HG03457 (cell line): ENCODE results near the gene CAMK2G.
"Not testable (repeated sequence)": the region's sequence is repeated elsewhere in the genome, so short reads cannot be mapped to it uniquely, and the experiment has no call there.

Experiments
- ATAC-seq: cut with Tn5 transposase; IDR thresholded peaks from one replicate; pipeline ENCODE4 v1.9.1; 2021; ENCODE audit warnings: moderate number of reproducible peaks; ENCODE audit not compliant: unreplicated experiment

The CAMK2G gene

DNA sequence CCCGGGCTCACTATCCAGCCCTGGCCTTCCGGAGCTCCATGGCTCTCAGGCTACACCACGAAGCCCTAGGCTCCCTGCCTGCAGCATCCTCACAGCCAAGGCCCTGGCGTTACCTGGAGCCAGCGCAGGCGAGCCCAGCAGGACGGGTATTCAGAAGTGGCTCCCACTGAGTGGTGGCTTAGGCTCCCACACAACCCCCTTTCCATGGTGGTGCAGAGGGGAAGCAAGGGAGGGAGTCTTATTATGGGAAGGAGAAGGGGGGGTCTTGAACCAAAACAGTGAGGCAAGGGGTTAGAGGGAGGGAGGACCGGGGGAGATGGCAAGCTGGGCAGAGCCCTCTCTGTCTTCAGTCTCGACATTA is 33.3 kb downstream of the CAMK2G start:
- no peak for ATAC-seq

GRCh38 chr10:73840403-73841060 is 33.8 kb downstream of the CAMK2G start:
- ATAC-seq = no peak

GRCh38 chr10:73840056-73840402 is 34.3 kb downstream of the CAMK2G start:
- no peak for ATAC-seq

GRCh38 chr10:73839276-73839966 is 34.9 kb downstream of the CAMK2G start:
- no peak for ATAC-seq

GRCh38 chr10:73838827-73839226 is 35.5 kb downstream of the CAMK2G start:
- ATAC-seq = no peak

GRCh38 chr10:73838008-73838567 is 36.3 kb downstream of the CAMK2G start:
- no peak for ATAC-seq

GRCh38 chr10:73837072-73837471 is 37.3 kb downstream of the CAMK2G start:
- ATAC-seq = no peak

GRCh38 chr10:73836427-73836980 is 37.9 kb downstream of the CAMK2G start:
- no peak for ATAC-seq

DNA sequence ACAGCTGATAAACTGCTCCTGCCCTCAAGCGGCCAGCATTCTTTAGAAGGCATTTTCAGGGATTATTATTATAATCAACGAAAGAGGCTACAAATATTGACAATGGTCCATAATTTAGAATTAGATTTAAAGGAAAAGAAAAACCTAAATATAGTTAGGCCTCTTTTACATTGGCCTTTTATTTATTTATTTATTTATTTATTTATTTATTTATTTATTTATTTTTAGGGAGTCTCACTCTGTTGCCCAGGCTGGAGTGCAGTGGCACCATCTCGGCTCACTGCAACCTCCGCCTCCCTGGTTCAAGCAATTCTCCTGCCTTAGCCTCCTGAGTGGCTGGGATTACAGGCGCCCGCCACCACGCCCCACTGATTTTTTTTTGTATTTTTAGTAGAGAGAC is 45.3 kb downstream of the CAMK2G start:
- ATAC-seq = not testable (repeated sequence)

DNA sequence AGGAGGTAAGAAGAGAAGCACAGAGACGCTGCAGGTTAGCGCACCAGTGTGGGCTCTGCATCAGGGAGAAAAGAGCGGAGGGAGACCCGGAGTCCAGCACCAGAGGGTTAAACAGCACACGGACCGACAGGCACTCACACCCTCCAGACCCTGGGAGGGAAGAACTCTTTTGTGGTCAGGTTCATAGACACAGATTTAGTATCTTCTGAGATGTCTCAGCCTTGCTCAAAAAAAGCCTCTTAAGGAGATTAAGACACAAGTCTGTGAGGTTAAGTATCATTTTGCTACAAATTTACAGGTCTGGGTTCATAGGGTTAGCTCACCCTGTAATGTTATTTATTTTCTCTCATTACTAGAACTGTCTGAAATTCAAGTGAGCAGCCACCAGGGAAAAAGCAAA is 46.2 kb downstream of the CAMK2G start:
- no peak for ATAC-seq

DNA sequence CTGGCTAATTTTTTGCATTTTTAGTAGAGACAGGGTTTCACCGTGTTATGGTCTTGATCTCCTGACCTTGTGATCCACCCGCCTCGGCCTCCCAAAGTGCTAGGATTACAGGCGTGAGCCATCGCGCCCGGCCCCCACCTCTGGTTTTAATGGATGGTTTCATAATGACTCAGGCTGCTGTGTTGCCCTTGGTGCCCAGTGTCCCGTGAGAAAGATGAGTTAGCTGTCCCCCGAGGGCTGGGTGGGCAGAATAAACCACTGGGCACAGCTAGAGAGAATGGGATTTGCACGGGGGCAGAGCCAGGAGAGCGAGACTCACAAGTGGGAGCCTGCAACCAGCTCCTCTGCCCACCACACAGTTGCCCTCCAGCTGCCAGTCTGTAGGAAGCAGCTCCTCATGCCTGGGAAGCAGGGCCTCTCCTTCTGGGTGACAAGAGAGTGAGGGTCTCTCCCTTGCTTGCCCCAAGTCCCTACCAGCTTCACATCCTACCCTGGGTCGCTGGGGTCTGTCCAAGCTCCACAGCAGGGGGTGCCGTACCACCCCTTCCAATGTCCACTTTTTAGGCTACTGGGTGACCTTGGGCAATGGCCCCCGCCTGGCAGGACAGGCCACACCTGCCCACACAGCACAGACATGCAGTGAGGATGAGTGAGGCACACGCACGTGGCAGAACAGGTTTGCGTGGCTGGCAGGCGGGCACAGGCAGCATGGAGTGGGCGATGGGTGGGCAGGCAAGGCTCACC is 46.8 kb downstream of the CAMK2G start:
- ATAC-seq = no peak

- ATAC-seq = no peak
Observed at GRCh38 chr10:73824146-73824725, 50.1 kb downstream of the CAMK2G start.

DNA sequence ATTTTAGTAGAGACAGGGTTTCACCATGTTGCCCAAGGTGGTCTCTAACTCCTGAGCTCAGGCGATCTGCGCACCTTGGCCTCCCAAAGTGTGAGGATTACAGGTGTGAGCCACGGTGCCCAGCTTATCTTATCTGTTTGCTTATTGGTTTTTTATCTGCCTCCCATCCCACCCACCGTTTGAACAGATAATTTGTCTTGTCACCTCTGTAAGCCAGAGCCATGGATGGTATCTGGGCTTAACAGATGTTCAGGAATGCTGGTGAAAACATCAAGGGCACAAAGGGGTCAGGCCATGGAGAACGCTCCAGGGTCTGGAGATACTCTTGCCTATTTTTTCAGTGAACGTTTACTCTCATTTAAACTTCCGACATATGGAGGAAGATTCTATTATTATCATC is 51.0 kb downstream of the CAMK2G start:
- ATAC-seq = no peak

DNA sequence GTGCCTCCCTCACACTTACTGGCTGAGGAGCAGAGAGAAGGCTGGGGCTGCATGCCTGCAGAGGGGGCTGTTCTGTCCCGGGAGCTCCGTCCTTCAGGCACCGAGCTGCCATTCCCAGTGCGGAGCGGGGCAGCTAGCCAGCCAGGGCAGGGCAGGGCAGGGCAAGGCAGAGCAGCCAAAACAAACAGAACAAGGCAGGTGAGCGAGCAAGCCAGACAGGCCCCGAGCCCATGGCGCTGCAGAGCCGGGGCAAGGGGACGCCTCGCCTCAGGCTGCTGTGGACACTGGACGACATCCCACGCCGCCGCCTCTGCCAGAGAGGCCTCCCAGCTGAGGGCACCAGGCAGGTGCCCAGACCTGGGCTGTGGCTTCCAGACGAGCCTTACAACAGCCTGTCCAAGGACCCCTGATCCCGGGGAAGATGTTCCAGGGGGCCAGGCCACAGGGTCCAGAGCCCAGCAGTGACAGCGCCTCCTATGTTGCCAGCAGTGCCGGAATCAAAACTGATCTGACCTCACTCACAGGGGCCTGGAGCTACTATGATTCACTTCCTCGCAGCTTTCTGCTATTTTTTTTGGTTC is 54.8 kb downstream of the CAMK2G start:
- no peak for ATAC-seq

- no peak for ATAC-seq
Observed at GRCh38 chr10:73819081-73819480, 55.3 kb downstream of the CAMK2G start.

DNA sequence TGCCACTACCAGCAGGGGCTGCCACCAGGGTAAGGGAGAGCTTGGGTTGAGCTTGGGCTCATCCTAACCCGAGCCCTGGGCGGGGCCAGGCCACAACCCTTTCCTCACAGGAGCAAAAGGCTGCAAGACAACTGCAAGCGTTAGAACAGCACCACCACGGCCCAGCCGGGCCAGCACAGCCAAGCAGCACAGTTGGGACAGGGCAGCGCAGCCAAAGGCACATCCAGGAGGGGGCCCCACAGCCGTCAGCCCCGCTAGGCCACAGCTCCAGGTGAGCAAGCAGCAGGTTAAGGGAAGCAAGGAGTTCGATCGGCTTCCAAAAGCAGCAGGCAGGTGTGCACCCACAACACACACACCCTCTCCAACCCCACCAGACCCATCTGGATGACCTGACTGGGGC is 56.0 kb downstream of the CAMK2G start:
- ATAC-seq = no peak

GRCh38 chr10:73817826-73818225 is 56.5 kb downstream of the CAMK2G start:
- no peak for ATAC-seq

DNA sequence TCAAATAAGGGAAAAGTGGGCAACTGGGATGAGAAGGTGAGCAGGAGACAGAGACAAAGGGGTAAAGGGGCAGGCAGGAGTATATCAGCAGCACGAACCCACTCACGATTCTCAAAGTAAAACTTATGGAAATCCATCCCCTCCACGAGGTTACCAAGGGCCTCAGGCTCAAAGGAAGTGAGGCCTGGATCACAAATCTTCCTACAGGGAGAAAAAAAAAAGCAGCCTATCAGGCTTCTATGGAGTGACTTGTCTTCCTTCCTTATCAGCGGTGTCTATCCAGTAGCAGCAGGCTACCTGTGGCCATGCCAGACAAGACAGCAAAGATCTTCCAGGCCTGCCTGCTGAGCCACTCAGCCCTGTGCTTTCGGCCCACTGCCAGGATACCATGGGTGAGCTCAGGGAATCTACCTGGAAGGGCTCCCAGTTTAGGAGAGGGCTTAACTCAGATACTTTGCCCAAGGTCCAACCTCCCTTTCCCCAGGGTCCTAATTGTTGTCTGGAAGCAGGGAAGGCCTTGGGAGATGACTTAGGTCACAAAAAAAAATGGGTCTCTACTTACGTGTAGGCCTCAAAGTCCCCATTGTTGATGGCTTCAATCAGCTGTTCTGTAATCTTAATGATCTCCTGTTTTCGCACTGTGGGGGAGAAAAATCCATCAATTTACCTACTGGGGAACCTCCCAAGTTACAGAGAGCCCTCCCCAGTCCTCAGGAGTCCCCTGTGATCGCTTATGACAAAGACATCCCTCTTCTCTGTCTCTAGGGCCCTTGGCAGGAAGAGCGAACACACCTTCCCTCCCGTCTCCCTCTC is 57.2 kb downstream of the CAMK2G start:
- ATAC-seq = no peak

- ATAC-seq = no peak
Observed at GRCh38 chr10:73815719-73816030, 58.7 kb downstream of the CAMK2G start.
